Measurements from ENCODE around the gene FOXN1.
A peak's percentile ranks its signal among the peaks of the same experiment; 100 is the strongest.

The FOXN1 gene

DNA sequence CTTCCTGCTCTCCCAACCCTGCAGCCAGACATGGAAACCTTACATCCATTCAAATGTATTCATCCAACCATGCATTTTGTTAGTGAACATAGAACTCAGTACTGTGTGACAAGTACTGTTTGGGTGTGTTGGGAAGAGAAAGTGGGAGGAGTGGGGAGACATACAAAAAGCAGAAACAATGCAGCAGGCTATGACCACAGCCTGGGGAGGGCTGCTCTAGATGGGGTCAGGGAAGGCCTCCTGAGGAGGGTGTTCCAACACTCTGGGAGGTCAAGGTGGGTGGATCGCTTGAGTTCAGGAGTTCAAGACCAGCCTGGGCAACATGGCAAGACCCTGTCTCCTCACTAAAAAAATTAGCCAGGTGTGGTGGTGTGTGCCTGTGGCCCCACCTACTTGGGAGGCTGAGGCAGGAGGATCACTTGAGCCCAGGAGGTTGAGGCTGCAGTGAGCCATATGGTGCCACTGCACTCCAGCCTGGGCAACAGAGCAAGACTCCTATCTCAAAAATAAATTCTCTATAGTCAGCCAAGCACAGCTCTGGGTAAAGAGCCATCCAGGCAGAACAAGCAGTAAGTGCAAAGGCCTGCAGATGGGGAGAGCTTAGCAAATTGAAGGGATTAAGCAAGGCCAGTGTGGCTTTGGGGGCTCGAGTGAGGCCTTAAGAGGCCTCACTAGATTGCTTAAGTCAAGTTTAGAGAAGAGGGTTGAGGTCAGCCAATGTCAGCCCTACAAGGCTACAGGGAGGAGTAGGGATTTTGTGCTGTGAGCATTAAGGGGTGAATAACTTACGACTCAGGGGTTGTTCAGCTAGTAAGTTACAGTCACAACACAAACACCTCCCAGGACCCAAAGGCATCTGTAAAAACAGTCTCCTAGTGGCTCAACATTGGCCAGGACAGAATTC lies 27.2 kb upstream of the FOXN1 start:
- DNase-seq = no peak

DNA sequence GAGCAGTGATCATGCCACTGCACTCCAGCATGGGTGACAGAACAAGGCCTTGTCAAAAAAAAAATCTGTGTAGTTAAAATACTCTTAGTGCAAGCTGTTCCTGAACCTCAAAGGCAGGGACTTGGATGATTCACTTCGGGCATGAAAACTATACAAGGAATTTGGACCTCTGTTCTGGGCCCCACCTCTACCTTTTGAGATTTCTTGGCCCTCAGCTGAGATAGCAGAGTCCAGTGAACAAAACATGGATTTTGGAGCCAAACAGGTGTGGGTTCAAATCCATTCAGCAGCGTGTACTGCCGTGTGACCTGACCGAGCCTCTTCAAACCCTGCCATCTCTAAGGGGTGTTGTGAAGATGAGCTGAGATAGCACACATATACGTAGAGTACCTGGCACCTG lies 25.9 kb upstream of the FOXN1 start:
- DNase-seq = no peak

DNA sequence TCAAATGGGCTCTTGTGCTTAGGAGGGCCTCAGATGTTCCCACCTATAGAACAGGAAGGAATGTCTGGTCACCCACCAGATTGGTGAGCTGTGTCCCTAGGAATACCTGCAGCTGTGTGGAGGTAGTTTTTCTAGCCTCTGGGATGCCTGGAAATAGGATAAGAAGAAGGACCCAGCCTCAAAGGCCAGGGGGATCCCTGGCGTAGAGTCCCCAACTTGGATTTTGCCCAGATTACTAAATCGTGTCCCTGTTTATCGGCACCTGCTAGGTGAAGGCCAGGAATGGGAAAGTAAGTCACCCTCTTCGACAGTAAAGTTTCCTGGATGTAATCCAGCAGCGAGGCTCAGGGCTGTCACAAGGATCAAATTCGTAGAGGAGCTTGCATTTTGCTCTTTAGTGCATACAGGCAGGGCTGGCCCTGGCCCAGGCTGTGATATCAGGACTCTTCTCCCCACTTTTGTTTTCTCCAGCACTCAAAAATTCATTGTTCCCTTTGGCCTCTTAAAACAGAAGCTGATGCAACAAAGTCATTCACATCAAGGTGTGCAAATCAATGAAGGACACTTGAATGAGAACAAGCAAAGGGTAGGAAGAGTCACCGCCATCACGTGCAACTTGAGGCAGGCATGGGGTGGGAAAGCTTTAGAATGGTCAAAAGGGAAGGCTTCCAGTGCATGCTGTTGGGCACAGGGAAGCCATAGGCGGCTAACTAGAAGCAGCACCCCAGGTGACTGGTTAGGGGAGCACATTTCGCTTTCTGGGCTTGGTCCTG lies 25.2 kb upstream of the FOXN1 start:
- DNase-seq = no peak

GRCh38 chr17:28482551-28483199 lies 23.5 kb upstream of the FOXN1 start:
- no peak for DNase-seq

DNA sequence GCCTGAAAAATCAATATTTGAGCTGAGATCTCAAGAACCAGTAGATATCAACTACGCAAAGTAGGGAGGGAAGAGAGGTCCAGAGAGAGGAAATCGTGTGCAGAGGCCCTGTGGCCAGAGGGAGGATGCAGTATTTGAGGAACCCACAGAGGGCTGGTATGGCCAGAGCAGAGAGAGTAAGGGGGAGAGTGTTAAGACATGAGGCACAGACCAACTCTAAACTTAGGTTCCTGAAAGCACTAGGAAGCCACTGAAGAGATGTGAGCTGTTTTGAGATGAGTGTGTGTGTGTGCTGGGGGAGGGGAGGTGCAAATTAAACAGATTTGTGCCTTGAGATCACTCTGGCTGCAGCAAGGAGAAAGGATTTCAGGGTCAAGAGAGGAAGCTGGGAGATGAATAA lies 21.9 kb upstream of the FOXN1 start:
- DNase-seq = no peak

GRCh38 chr17:28485049-28485448 lies 21.1 kb upstream of the FOXN1 start:
- no peak for DNase-seq

- DNase-seq = no peak
Observed at GRCh38 chr17:28487881-28488532, 18.1 kb upstream of the FOXN1 start.

GRCh38 chr17:28488533-28489276 lies 17.4 kb upstream of the FOXN1 start:
- no peak for DNase-seq

DNA sequence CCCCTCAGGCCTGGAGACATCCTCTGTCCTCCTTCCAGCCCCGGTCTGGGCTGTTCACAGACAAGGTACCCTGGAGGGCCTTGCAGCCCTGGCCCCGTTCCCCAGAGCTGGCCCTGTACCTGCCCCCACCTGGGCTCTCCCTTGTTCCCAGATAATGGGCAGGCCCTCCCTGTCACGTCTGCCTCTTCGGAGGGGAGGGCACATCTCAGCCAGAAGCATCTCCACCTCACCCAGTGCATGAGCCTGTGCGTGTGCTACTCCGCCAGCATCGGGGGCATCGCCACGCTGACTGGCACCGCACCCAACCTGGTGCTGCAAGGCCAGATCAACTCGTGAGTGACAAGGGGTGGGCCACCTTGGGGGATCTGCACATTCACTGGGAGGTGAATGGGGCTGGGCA lies 14.9 kb upstream of the FOXN1 start:
- no peak for DNase-seq

DNA sequence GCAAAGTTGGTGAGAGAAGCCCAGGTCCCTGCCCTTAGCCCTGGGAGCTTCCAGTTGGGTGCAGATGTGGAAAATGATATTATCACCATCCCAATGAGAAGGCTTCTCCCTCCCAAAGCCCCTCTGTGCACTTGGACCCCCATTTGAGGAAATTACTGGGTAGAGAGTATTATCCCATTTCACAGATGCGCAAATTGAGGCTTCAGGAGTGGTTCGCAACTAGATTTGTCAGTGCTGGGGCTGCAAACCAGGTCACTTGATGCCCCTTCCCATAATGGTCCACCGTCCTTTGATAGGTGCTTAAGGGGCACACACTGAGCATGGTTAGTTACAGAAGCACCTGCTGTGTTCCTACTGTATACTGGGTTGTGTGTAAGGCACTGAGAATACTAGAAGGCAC lies 14.3 kb upstream of the FOXN1 start:
- no peak for DNase-seq

- no peak for DNase-seq
Observed at GRCh38 chr17:28492352-28493310, 13.5 kb upstream of the FOXN1 start.

DNA sequence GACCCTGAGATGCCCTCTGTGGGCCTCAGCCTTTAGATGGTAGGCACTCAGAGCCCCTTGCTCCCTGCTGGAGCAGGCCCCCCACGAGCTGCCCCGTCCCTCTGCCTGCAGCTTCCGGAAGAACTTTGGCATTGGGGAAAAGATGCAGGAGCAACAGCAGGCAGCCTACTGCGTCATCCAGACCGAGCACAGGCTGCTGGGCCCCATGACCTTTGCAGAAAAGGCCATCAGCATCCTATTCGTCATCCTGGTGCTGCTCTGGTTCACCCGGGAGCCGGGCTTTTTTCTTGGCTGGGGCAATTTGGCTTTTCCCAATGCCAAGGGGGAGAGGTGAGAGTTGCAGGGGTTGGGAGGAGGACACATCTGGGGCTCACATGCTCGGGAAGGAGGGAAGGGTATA lies 12.7 kb upstream of the FOXN1 start:
- DNase-seq = no peak

GRCh38 chr17:28494445-28495188 lies 11.5 kb upstream of the FOXN1 start:
- peak; percentile 80 for DNase-seq

DNA sequence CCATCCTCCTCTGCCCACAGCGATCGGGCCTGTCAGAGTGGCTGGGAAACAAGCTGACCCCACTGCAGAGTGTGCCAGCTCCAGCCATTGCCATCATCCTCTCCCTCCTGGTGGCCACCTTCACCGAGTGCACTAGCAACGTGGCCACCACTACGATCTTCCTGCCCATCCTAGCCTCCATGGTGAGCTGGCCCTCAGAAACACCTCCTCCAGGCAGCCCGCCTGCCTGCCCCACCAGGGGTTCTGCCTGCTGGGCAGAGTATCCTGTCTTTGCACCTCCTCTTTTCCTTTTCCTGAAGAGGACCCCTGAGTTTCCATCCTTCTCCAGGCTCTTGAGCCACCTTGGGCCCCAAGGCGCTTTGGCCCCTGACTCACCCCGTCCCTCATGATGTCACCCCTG lies 10.5 kb upstream of the FOXN1 start:
- no peak for DNase-seq

- DNase-seq = no peak
Observed at GRCh38 chr17:28497931-28498330, 8.2 kb upstream of the FOXN1 start.

- no peak for DNase-seq
Observed at GRCh38 chr17:28498652-28499363, 7.3 kb upstream of the FOXN1 start.

DNA sequence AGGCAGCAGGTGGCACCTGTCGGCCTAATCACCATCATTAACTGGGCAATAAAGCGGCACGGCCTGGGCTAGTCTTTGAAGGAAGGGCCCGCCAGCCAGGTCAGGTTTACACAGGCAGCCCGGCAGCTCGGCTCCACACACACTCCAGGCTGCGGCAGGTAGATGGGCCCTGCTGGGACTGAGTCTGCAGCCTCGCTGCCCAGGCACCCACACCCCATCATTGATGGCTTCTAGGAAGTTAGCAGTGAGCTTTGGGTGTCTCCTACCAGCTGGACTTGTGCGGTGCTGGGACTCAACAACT lies 6.8 kb upstream of the FOXN1 start:
- no peak for DNase-seq

GRCh38 chr17:28499684-28500357 lies 6.3 kb upstream of the FOXN1 start:
- no peak for DNase-seq

- no peak for DNase-seq
Observed at GRCh38 chr17:28500712-28501379, 5.3 kb upstream of the FOXN1 start.
